ENCODE measurements around the gene FRMD4A. TPM values are rescaled to one million over a fixed set of nuclear protein-coding genes. Genes with fewer than 3 reads are reported as not detected.

The FRMD4A gene
- total RNA-seq, 2 experiments from 2014 or later = 0.17 TPM; not detected in 1

- Histone ChIP-seq H3K79me2 (ENCODE audit: insufficient read depth, low read depth, low read length) (no peaks in the 10 kb centered on the region), H3K4me3 (ENCODE audit: low read depth, low read length, poor library complexity, severe bottlenecking) (no peak overlapping the region), H3K4me2 (ENCODE audit: low read length) (no peak overlapping the region), H3K36me3 (ENCODE audit: insufficient read depth, low read length) (no peaks in the 10 kb centered on the region), H2AFZ (ENCODE audit: low read length) (no peak overlapping the region), H3K4me1 (ENCODE audit: insufficient read depth, low read length, poor library complexity, severe bottlenecking) (no peaks in the 10 kb centered on the region), H3K9me3 (ENCODE audit: low read length) (no peaks in the 10 kb centered on the region), H4K20me1 (ENCODE audit: insufficient read depth, low read length) (no peaks in the 10 kb centered on the region), H3K9me2 (ENCODE audit: insufficient read depth, low read length) (no peaks in the 10 kb centered on the region), H3K27ac (ENCODE audit: low read depth, low read length, poor library complexity, severe bottlenecking) (no peak overlapping the region)
- intact Hi-C loops (cut with micrococcal nuclease; ENCODE audit: unreplicated experiment) = no loop called here
- ChIA-PET CTCF (ENCODE audit: unreplicated experiment) (no interaction called here), POLR2A (interaction anchor here (0.6 kb wide), 1 partner anchor 1139 kb away, joined by 3 read pairs; no protein-coding TSS in a partner anchor)
- TF ChIP-seq EZH2phosphoT487 (IDR thresholded peaks at IDR 0.05; ENCODE audit: borderline replicate concordance, low read depth, low read length) (no peak), CTCF (conservative IDR thresholded peaks at IDR 0.05; ENCODE audit: low read length) (no peak)
- DNase-seq (ENCODE audit: low spot score) = no peak
- BruUV-seq (replicated peaks) = no TSS peak
Observed at GRCh38 chr10:13758756-13759155, 572.0 kb downstream of the FRMD4A start.

- CTCF ChIA-PET (ENCODE audit: unreplicated experiment) = no interaction called here
Observed at GRCh38 chr10:13758312-13758711, 572.4 kb downstream of the FRMD4A start.

More at GRCh38 chr10:13758312-13758711, 572.4 kb downstream of the FRMD4A start:
- Histone ChIP-seq H3K27ac (ENCODE audit: low read depth, low read length, poor library complexity, severe bottlenecking) (no peak overlapping the region), H3K4me3 (ENCODE audit: low read depth, low read length, poor library complexity, severe bottlenecking) (no peak overlapping the region), H2AFZ (ENCODE audit: low read length) (no peak overlapping the region), H3K36me3 (ENCODE audit: insufficient read depth, low read length) (no peaks in the 10 kb centered on the region), H3K9me2 (ENCODE audit: insufficient read depth, low read length) (no peaks in the 10 kb centered on the region), H3K4me2 (ENCODE audit: low read length) (no peak overlapping the region), H4K20me1 (ENCODE audit: insufficient read depth, low read length) (no peaks in the 10 kb centered on the region), H3K4me1 (ENCODE audit: insufficient read depth, low read length, poor library complexity, severe bottlenecking) (no peaks in the 10 kb centered on the region), H3K9me3 (ENCODE audit: low read length) (no peaks in the 10 kb centered on the region), H3K79me2 (ENCODE audit: insufficient read depth, low read depth, low read length) (no peaks in the 10 kb centered on the region)
- TF ChIP-seq EZH2phosphoT487 (IDR thresholded peaks at IDR 0.05; ENCODE audit: borderline replicate concordance, low read depth, low read length) (no peak), CTCF (conservative IDR thresholded peaks at IDR 0.05; ENCODE audit: low read length) (no peak)
- POLR2A ChIA-PET = no interaction called here
- DNase-seq (ENCODE audit: low spot score) = no peak
- BruUV-seq (replicated peaks) = no TSS peak
- intact Hi-C loops (cut with micrococcal nuclease; ENCODE audit: unreplicated experiment) = no loop called here
